Measurements from ENCODE around the gene TARBP1.
A peak's percentile ranks its signal among the peaks of the same experiment; 100 is the strongest.
"Not testable (repeated sequence)": the region's sequence is repeated elsewhere in the genome, so short reads cannot be mapped to it uniquely, and the experiment has no call there.

The TARBP1 gene

DNA sequence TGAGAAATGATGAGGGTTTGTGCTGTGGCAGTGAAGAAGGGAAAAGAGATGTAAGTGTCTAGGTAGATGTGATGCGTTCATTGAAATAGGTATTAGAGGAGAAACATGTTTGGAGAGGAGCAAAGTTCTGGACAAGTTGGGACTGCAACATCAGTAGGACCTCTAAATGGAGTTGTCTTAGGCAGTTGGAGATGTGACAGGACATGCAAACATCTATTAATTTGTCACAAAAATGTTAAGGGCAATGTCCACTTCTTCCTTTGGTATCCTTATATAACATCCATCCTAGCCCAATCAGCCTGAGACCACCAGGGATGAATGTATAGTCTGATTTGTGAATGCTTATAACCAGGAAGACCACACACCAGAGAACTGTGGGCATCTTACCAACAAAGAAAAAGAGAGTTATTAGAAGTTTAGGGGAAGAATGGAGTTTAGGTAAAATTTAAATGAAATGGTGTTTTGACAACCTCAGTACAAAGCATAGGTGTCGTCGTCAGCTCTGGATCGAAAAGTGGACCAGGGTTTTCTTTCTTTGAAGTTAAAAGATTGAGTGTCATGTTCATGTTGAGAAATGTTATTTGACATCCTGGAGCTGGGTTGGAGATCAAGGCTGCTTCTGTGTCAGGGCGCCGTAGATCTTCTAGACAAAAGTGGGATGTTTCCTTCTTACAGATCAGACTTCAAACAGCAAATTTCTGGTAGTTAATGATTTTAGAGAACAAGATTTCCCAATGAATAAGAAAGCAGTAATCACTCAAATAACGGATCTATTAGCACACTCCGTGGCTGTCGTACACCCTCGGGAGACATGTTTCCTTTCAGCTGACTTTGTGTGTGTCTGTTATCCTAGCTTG is 97.1 kb downstream of the TARBP1 start:
- no peak for DNase-seq

DNA sequence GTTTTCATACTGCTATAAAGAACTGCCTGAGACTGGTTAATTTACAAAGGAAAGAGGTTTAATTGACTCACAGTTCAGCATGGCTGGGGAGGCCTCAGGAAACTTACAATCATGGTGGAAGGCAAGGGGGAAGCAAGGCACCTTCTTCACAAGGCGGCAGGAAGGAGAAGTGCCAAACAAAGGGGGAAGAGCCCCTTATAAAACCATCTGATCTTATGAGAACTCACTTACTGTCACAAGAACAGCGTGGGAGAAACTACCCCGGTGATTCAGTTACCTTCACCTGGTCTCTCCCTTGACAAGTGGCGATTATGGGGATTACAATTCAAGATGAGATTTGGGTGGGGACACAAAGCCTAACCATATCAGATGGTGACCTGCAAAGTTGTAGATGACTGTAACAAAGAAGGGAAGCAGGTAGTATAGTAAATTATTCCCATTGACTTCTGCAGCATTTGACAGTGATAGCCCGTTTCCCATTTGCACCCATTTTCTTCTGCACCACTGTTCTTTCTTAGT is 99.3 kb downstream of the TARBP1 start:
- DNase-seq, result not testable (repeated sequence)

DNA sequence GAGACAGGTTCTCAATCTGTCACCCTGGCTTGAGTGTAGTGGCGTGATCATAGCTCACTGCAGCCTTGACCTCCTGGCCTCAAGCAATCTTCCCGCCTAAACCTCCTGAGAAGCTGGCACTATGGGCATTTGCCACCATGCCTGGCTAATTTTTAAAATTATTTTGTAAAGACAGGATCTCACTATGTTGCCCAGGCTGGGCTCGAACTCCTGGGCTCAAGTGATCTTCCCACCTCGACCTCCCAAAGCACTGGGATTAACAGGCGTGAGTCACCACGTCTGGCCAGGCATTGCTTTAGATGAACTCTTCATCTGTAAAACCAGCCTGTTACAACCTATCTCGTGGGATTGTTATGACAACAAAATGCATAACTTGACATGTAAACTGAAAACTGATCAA is 103.3 kb downstream of the TARBP1 start:
- DNase-seq, result no peak

DNA sequence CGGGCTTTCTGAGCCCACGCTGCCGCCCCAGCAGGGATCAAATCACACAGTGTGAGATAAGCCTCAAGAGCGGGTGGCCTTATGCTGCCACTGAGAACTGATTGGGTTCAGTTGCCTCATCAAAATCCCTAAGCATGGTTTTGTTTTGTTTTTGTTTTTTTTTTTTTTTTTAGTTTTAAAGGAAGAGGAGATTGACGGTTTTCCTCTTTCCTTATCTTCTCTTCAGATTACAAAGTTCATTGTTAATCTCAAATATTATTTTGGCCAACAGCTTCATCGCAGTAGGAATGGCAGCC is 105.1 kb downstream of the TARBP1 start:
- no peak for DNase-seq

DNA sequence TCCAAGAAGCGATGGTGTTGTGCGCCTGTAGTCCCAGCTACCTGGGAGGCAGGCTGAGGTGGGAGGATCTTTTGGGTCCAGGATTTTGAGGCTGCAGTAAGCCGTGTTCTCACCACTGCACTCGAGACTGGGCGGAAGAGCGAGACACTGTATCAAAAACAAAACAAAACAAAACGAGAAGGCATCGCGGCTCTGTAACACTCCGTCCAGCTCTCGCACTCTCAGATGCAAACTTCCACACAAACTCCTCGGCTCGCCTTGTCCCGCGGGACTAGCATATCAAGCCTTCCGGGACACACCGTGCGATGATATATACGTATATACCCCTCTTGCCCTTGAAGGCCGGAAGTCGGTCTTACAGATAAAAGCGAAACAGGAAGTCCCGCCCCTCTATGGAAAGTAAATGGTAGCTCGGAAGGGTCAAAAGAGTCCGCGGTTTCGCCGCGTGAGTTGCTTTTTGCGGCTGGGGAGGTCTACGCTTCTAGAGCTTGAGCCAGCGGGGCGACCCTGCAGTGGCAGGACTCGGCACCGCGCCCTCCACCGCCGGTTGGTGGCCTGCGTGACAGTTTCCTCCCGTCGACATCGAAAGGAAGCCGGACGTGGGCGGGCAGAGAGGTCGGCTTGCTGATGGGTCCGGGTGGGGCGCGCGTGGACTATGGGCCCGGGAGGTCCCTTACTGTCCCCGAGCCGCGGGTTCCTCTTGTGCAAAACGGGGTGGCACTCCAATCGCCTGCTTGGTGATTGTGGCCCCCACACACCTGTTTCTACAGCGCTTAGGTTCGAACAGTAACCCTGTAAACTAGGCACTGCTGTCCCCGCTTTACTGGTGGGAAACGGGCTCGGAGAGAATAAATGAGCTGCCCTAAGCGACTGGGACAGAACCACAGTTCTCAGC is 105.7 kb downstream of the TARBP1 start, which contains the start of gene COA6:
Gene COA6, plus strand, starts transcription at position 393 of the 895 bp plus-strand sequence. Its CDS starts 11 bp downstream, at position 404.
- DNase-seq, result peak; percentile 94

DNA sequence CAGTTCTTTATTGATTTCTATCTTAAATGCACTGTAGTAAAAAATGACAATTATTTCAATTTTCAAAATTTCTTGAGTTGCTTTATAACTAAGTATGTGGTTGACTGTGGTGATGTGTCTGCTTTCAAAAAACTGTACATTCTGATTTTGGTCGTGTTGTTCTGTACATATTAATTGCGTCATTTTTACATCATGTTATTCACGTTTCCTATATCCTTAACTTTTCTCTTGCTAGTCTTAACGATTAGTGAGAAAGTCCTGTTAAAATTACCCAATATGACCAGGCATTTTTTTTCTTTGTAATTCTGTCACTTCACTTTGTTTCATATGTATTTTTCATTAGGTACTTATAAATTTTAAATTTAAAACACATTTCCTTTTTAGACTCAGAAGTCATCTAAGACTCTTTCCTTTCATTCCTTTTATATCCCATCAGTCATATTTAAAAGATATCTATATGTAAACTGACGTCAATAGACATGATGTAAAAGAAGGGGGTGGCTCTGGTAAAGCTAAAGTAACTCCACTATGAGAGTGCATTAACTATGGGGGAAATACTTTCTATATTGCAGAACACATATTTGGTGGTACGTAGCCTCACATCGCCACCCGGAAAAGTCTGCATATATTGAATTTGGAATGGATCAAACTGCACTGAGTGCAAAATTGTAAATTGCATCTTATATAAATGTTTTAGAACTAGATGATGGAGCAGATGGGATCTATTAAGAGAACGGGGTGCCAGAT is 106.8 kb downstream of the TARBP1 start:
- no peak for DNase-seq

DNA sequence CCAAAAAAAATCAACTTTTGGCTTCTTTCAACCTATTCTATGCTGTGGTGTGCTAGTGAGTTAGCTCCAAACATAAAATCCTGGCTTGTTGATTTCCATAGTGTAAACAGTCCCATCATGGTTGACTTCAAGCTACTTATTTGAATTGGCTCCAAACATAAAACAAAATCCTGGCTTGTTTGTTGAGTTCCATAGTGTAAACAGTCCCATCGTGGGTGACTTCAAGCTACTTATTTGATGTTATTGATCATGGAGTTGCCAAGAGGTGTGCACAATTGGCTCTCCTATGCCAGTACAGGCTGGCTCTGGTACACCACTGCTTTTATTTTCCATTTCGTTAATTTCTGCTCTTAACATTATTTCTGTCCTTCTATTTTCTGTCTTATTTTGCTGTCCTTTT is 107.6 kb downstream of the TARBP1 start:
- no peak for DNase-seq

DNA sequence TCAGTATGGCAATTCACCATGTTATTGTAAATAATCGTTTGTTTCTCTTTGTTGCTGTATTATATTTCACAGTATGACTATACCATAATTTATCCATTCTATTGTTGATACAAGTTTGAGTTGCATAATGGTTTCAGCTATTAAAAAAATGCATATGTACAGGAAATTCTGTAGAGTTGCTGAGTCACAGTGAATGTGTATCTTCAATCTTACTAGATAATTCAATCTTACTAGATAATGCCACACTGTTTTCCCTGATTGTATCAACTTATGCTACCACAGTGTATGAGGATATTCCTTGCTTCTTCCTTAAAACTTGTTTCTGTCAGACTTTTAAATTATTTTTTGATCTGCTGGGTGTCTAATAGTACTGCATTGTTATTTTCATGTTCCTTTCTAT is 109.2 kb downstream of the TARBP1 start:
- DNase-seq, result no peak

DNA sequence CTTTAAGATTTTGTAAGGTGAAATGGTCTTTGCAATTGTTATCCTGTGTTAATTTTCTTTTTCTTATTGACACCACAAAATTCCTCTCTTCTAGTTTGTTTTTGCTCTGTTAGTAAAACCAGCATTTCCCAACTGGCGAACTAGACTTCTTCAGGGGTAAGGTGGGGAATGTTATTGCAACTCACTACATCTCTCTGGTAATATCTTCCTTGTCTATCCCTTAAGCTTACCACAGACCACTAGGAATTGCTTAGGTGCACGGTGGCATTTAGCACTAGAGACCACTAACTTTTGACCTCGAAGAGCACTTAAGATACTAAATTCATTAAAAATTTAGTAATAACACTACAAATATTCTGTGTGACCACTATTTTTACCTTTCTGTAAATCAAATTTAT is 109.9 kb downstream of the TARBP1 start:
- DNase-seq, result no peak

DNA sequence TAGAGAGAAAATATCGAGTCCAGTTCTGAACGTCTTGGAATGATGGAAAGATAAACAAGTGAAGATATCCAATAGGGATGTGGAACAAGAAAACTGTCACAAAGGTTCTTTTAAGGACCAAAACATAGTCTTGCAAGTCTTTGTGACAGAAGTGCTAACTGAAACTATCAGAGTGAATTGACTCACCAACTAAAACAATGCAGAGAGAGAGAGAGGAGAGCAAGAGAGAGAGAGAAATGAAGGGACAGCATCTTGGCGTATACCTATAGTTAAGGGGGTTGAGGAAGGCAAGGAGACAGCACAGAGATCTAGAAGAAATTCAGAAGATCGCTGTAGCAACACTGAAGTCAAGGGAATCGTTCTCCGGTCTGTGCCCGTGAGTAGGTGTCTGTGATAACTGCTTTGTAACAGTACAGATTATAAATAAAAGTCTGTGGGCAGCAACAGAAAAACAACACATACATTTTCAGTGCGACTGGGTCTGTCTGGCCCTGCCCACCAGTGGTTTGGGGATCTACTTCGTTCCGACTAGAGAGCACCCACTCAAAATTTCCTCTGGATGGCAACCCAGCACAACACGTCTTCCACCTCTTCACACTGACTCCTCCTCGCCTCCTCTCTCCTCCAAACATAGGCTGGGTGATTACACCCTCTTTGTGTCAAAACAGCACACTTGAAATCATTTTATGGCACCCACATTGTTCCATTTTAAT is 110.5 kb downstream of the TARBP1 start:
- peak; percentile 32 for DNase-seq

DNA sequence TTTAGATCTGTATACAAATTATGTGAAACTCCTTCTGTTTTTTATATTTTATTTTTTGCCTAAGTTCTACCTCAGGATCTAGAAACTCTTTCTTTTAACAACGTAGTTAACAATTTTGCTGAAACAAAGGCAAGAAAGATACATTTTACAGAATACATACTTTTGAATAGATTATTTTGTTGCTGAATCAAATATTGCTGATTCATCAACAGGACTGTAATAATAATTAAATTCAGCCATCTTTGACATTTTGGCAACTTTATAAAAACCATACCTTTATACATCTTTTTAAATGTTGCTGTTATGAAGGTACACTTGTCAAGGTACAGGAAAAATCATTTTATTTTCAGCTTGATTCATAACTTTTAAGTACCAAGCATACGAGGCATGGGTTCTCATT is 116.4 kb downstream of the TARBP1 start:
- no peak for DNase-seq

DNA sequence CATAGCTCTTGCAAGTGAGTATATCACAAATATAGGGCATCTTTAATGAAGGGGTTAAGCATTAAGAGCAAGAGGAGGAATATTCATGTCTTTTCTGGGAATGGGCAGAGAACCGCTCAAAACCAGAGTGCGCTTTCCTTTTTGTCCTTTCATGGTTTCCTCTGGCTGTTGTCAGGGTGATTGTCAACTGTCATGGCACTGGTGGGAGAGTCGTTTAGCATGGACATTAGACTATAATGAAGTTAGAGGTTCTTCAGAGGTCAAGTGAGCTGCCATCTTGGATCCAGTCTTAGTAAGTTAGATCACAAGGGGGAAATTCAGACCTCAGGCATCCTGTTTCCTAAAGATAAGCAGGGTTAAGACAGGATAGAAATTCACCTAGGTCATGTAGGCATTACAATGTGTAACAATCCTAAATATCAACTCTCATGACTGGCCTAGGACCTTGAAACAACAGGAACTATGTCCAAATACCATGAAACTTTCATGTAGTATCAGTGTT is 117.8 kb downstream of the TARBP1 start:
- no peak for DNase-seq

DNA sequence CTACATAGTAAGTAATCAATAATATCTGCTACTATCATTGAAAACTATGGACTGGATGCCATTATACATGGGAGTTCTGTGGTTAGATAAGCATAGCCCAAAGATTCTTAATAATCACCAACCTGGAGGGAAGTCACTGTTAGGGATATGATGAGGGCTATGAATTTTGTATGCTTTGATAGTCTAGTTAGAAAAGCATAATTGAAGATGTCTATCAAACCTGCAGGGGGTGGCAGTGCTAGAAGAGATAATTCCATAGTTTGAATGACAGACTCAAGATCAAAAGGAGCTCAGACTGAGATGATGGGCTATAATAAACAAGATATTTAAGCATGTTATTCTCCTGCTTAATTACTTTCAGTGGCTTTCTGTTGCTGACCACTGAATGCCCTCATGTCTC is 121.1 kb downstream of the TARBP1 start:
- no peak for DNase-seq

DNA sequence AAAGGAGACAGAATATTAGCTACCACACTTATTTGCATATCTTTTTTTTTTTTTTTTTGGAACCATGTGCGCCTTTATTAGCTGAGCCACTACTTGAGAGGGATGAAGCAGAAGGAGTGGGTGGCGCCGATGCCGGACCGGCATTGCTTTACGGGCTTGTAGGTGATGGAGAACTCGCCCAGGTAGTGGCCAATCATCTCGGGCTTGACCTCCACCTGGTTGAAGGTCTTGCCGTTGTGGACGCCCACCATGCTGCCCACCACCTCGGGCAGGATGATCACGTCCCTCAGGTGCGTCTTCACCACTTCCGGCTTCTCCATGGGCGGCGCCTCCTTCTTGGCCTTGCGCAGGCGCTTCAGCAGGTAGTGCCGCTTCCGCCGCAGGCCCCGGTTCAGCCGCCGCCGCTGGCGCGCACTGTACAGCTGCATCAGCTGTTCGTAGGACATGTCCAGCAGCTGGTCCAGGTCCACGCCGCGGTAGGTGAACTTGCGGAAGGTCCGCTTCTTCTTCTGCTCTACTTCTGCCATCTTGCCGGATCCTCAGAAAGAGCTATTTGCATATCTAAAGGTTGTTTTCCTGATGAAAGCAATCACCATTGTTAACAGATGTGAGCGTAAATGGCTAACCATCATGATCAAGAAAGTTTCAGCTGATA is 122.2 kb downstream of the TARBP1 start:
- peak; percentile 62 for DNase-seq

DNA sequence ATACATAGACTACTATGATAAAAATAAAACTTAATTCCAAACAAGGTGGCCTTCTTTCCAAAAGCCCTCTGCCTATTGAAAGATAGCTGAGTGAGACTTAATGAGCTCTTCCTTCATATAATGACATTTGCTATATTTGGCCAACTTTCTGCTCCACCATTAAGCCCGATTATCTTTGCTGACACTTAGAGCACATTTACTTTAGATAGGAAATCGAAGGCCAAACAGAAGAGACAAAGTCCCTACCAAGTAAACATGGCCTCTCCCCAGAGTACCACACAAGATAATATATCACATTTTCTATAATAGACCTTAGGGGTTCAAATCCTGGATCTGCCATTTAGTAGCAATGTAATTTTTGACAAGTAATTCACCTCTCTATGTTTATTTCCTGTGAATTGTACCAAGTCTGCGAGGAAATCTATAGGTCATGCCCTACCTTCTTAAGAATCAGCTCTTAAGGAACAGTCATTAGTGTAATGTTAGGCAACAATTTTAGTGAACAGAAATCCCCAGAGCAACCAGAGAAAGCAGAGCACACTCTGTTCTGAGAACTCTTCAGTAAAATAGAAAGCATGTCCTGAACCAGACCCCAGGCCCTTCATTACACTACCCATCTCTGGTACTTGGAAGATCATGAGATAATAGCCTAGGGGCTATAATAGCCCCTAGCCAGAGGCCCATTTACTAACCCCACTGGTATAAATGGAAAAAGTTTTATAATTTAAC is 123.0 kb downstream of the TARBP1 start:
- DNase-seq, result no peak

DNA sequence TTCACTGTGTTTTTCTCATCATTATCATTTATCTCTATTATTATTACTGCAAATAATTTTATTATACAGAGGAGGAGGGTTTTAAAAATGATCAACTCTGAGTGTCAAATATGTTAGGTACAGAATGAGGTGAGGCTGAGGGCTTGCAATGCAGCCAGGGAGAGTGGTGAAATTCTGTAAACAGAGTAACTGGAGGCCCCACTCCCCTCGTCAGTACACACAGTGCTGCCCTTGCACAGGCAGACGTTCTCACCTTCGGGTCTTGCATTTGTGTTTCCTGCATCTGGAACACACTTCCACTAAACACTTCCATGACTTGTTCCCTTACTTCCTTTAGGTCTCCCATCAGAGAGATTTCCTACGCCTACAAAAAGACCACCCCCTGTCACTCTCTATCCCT is 130.0 kb downstream of the TARBP1 start:
- DNase-seq, result no peak

DNA sequence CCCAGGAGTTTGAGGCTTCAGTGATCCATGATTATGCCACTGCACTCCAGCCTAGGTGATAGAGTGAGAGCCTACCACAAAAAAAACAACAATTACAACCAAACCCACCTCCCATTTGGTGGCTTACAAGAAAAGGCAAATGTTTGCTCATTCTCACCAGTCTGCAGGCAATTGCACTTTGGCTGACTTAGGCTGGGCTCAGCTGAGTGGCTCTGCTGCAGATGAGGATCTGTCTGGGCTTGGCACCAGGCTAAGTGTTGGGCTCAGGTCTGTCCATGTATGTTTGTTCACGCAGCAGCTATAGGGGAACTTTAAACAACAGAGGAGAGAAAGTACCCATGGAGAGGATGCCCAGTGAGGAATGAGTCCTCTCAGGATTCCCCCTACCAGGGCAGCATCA is 133.7 kb downstream of the TARBP1 start:
- DNase-seq, result no peak

DNA sequence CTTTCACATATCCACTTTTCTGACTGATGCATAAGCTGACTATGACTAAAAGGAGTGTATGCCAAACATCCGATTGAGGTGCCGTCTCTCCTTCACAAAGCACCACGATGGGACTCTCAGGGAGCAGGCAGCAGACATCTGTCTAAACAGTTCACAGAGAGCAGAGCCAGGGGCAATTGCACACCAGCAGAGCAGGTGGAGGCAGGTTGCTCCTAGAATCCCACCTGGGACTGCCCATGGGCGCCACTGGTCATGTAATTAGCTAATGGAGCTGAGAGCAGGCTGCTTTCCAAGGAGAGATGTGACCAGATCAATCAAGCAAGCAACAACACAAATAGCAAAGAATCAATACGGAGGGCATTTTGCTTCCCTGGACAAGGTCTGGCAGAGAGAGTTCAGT is 136.2 kb downstream of the TARBP1 start:
- DNase-seq, result no peak

Measured in stimulated activated CD4-positive, alpha-beta T cell treated with anti-CD3 and anti-CD28 coated beads, Interleukin-15, amount 100 ng/mL, for 24 hours (primary cell).